ENCODE results near the gene PCDHGC5. TPM values are rescaled to one million over a fixed set of nuclear protein-coding genes. Genes with fewer than 3 reads are reported as not detected.

The PCDHGC5 gene
- total and polyA plus RNA-seq, 2 of the 8 experiments (the other 6 are each of a cell fraction or from before 2014, with no cell fraction given): 0.41 to 1.1 TPM

DNA sequence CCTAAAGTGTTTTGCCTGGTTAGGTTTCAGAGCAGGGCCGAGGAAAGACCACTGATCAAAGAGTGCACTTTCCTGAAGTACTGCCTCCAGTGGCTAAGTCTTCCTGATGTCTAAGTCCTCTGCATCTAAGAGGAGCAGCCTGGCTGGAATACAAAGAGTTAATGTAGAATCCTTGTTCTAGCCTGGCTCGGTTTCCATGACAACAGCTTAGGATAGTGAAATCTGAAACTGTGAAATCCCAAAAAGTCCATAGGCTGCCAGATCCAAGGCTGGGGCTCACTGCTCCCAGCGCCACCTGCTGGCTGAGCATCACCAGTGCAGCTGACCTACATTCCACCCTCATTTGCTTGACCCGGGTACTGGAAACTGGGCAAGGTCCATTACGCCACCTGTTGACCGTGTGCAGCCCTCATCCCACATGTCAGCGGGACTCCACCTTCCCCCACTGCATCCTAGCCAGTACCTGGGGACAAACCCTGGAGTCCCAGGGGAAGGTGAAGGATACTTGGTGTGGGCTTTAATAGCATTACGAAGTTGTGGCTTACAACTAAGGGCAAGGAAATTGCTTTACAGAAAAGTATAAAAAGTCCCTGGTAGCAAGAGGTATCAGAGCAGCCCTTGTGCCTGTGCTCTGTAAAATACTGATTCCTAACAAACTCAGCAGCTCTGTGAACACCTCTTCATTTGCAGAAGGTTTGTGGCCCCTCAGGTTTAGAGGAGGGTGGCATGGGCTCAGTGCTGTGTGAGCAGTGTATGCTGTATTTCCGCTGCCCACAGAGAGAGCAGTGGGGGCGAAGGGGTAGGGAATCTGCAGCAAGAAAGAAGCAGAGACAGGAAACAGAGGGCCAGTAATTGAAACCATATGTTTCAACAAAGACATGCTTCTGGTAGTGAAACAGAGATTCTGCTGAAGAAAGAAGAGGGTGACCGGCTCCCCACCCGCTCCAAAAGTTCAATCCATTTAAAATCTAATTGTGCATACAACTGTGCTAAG, 36.0 kb downstream of the PCDHGC5 start (continued):
- TF ChIP-seq TEAD4 (IDR thresholded peaks at IDR 0.05; ENCODE audit: low read depth, low read length) (peak; percentile 98), GABPA (IDR thresholded peaks at IDR 0.05; ENCODE audit: borderline replicate concordance, insufficient read depth, low read length) (no peak), HDAC2 (IDR thresholded peaks at IDR 0.05; ENCODE audit: borderline replicate concordance in 1 of 2, low read depth in 2 of 2, low read length in 2 of 2) (peak in 1 of 2 experiments; percentile 30; a peak in 1 of 4 replicates), SP2 (IDR thresholded peaks at IDR 0.05; ENCODE audit: low read length) (no peak), PHF8 (conservative IDR thresholded peaks at IDR 0.05; ENCODE audit: low read depth, low read length) (no peak), SIX5 (IDR thresholded peaks at IDR 0.05; ENCODE audit: low read depth, low read length) (peak; percentile 7; the same call in 1 of the 2 replicates), HDAC6 (IDR thresholded peaks at IDR 0.05; ENCODE audit: low read depth, low read length) (no peak), CHD1 (IDR thresholded peaks at IDR 0.05; ENCODE audit: low read depth, low read length) (no peak), TAF1 (IDR thresholded peaks at IDR 0.05; ENCODE audit: low read depth, low read length) (no peak), KDM1A (IDR thresholded peaks at IDR 0.05; ENCODE audit: borderline replicate concordance, low read length) (peak; percentile 22; the same call in 1 of the 2 replicates), YY1 (IDR thresholded peaks at IDR 0.05; ENCODE audit: low read depth, low read length) (peak; percentile 76; the same call in 1 of the 2 replicates), JUND (IDR thresholded peaks at IDR 0.05; ENCODE audit: low read length) (0 out of 2 replicates have a peak, but pooled peaks have one; percentile 53), RAD21 (IDR thresholded peaks at IDR 0.05 in 1 of 2, conservative IDR thresholded peaks at IDR 0.05 in 1 of 2; ENCODE audit: low read depth in 2 of 2, low read length in 2 of 2) (peak; percentile 90 to 91), CTCF (IDR thresholded peaks at IDR 0.05; ENCODE audit: control extremely low read depth in 1 of 3, insufficient read depth in 1 of 3, low read depth in 1 of 3, low read length in 3 of 3) (peak; percentile 99 to 100 (median 99)), MAX (IDR thresholded peaks at IDR 0.05) (peak; percentile 86), CEBPB (IDR thresholded peaks at IDR 0.05; ENCODE audit: low read depth, low read length) (peak; percentile 39; the same call in 1 of the 2 replicates), CREB1 (IDR thresholded peaks at IDR 0.05) (peak; percentile 52), TAF7 (optimal IDR thresholded peaks at IDR 0.05; ENCODE audit: borderline replicate concordance, low read depth, low read length) (peak; percentile 89), FOSL1 (IDR thresholded peaks at IDR 0.05; ENCODE audit: insufficient read depth, low read depth, low read length) (no peak), POU5F1 (IDR thresholded peaks at IDR 0.05; ENCODE audit: low read depth, low read length) (no peak)

All from H1 (cell line).